Muscle of arm (tissue), 12 donors: ENCODE measurements around the gene NOM1. TPM values are rescaled to one million over a fixed set of nuclear protein-coding genes. Genes with fewer than 3 reads are reported as not detected.

ENCODE experiments used
- DNase-seq: peaks from one replicate; pipeline ENCODE4 v3.0.0-alpha.2; 2013
- polyA plus RNA-seq, 12 donors: library from polyadenylated mRNA; unstranded; fragments of 120-200 nt; gene quantifications; one replicate each; pipeline ENCODE4 v1.2.1, GENCODE V29; 2013; ENCODE audit not compliant: insufficient read length in 12 of 12

Gene NOM1
- polyA plus RNA-seq, 12 donors, result 11.0 to 25.7 (median 16.7) TPM; not detected in 1

- no peak for DNase-seq
Measured at GRCh38 chr7:156975620-156976019, 26.1 kb downstream of the NOM1 start.

- DNase-seq, result no peak
Measured at GRCh38 chr7:156979007-156979606, 29.6 kb downstream of the NOM1 start.

GRCh38 chr7:156979711-156980110 lies 30.2 kb downstream of the NOM1 start:
- DNase-seq, result no peak

- DNase-seq, result peak; percentile 77
Measured at GRCh38 chr7:156984174-156984891, 34.8 kb downstream of the NOM1 start.

- DNase-seq, result no peak
Measured at GRCh38 chr7:156985101-156985992, 35.8 kb downstream of the NOM1 start.

GRCh38 chr7:156986378-156986777 lies 36.9 kb downstream of the NOM1 start:
- no peak for DNase-seq

- no peak for DNase-seq
Measured at GRCh38 chr7:156988343-156989185, 39.1 kb downstream of the NOM1 start.

- no peak for DNase-seq
Measured at GRCh38 chr7:156989766-156990535, 40.4 kb downstream of the NOM1 start.

GRCh38 chr7:156993021-156993924 lies 43.8 kb downstream of the NOM1 start:
- DNase-seq, result no peak

- no peak for DNase-seq
Measured at GRCh38 chr7:156993925-156994235, 44.4 kb downstream of the NOM1 start.

GRCh38 chr7:156994417-156994816 lies 44.9 kb downstream of the NOM1 start:
- DNase-seq, result no peak

GRCh38 chr7:156998988-156999957 lies 49.8 kb downstream of the NOM1 start:
- DNase-seq, result no peak

GRCh38 chr7:156999958-157000726 lies 50.6 kb downstream of the NOM1 start:
- no peak for DNase-seq

GRCh38 chr7:157000741-157001653 lies 51.5 kb downstream of the NOM1 start:
- no peak for DNase-seq

GRCh38 chr7:157001920-157002818 lies 52.7 kb downstream of the NOM1 start:
- no peak for DNase-seq
